Testis (tissue), 3 donors: ENCODE results near the gene DNAJC4. TPM values are rescaled to one million over a fixed set of nuclear protein-coding genes. Genes with fewer than 3 reads are reported as not detected.

ENCODE experiments used
- DNase-seq: peaks from one replicate; pipeline ENCODE4 v3.0.0-alpha.2; 2019
- H3K27ac ChIP-seq, 2 donors: fragments of 200-600 bp; sonication (generic); one replicate each; pipeline ENCODE4 v1.5.1; 2019
- H3K27me3 ChIP-seq: fragments of 200-600 bp; sonication (generic); one replicate; pipeline ENCODE4 v1.5.1; 2019
- H3K36me3 ChIP-seq: fragments of 200-600 bp; sonication (generic); one replicate; pipeline ENCODE4 v1.5.1; 2017; ENCODE audit warnings: low read depth; ENCODE audit errors: missing control alignments
- H3K4me1 ChIP-seq: fragments of 200-600 bp; sonication (generic); one replicate; pipeline ENCODE4 v1.5.1; 2019
- H3K4me3 ChIP-seq, 2 donors: fragments of 200-600 bp; sonication (generic); one replicate each; pipeline ENCODE4 v1.5.1; 2017 to 2019
- H3K9me3 ChIP-seq: fragments of 200-600 bp; sonication (generic); one replicate; pipeline ENCODE4 v1.5.1; 2017
- CTCF ChIP-seq, 3 experiments: fragments of 450-650 bp in 2 of 3; fragments of 200-600 bp in 1 of 3; sonication (generic) in 1 of 3; IDR thresholded peaks; one replicate each; pipeline ENCODE4 v1.5.1; 2016 to 2019; ENCODE audit warnings: antibody characterized with exemption in 3 of 3, mild to moderate bottlenecking in 2 of 3, moderate library complexity in 1 of 3
- POLR2A ChIP-seq: fragments of 450-650 bp; IDR thresholded peaks from one replicate; pipeline ENCODE4 v1.6.1; 2017; ENCODE audit warnings: antibody characterized with exemption, mild to moderate bottlenecking, moderate library complexity
- WGBS, 2 donors: methylation state at CpG; one replicate each; pipeline ENCODE4 v1.1.5; 2018; 5-methylcytosine and 5-hydroxymethylcytosine counted together
- intact Hi-C: fragments of 100-400 bp; cut with DNase I; formaldehyde crosslinking; loops from one replicate; pipeline ENCODE4 v1.15.1; 2023; ENCODE audit warnings: low total_unique reads
- polyA plus RNA-seq: library from polyadenylated mRNA; stranded (reverse); fragments of 350-450 nt; fragmentation: Illumina TruSeq; extraction: RNeasy Lipid Tissue Mini Kit (QIAGEN cat#74804); gene quantifications from one replicate; pipeline ENCODE4 v1.2.3, GENCODE V29; 2014; ENCODE audit warnings: low read depth, low replicate concordance; ENCODE audit not compliant: insufficient read depth
- total RNA-seq, 2 donors: library from RNA; depleted of rRNA; stranded (reverse); fragments of >200 nt; gene quantifications; one replicate each; pipeline ENCODE4 v1.2.3, GENCODE V29; 2016

The DNAJC4 gene
- total and polyA plus RNA-seq, 3 donors from 2014 or later, result 105 to 303 (median 254) TPM

GRCh38 chr11:64251016-64251752 is 20.8 kb downstream of the DNAJC4 start, which contains the start of gene PLCB3:
Gene PLCB3, plus strand, starts transcription at chr11:64251530. Its CDS starts 120 bp downstream, at chr11:64251650.
- TF ChIP-seq POLR2A (no peak), CTCF (IDR thresholded peaks at IDR 0.05) (peak; percentile 86 to 93 (median 87))
- no peaks in the 10 kb centered on the region for H3K27me3 ChIP-seq
- H3K4me3 ChIP-seq, result peak within 1 kb of the TSS; percentile 83 to 84
- WGBS, 2 donors, result 0 to 1% methylated on average over 3 to 63 of the region's 75 CpGs
- intact Hi-C loops, result no loop called here
- H3K27ac ChIP-seq, result peak within 1 kb of the TSS; percentile 72
- H3K36me3 ChIP-seq, result no peaks in the 10 kb centered on the region
- H3K4me1 ChIP-seq, result peaks cover 30% of the 10 kb centered on the region
- peak; percentile 69 for DNase-seq
- no peaks in the 10 kb centered on the region for H3K9me3 ChIP-seq

- peak overlapping the region; percentile 83 to 84 for H3K4me3 ChIP-seq
- 0% methylated on average over 13 to 18 of the region's 18 CpGs for WGBS, 2 donors
- DNase-seq, result no peak
- H3K27ac ChIP-seq, result peak overlapping the region; percentile 72
- no peaks in the 10 kb centered on the region for H3K36me3 ChIP-seq
- peaks cover 30% of the 10 kb centered on the region for H3K4me1 ChIP-seq
- TF ChIP-seq POLR2A (no peak), CTCF (IDR thresholded peaks at IDR 0.05) (no peak)
- intact Hi-C loops, result no loop called here
- no peaks in the 10 kb centered on the region for H3K27me3 ChIP-seq
- no peaks in the 10 kb centered on the region for H3K9me3 ChIP-seq
These were observed 21.3 kb downstream of the DNAJC4 start for GRCh38 chr11:64251753-64252002.

- Histone ChIP-seq H3K36me3 (no peaks in the 10 kb centered on the region), H3K27ac (peak overlapping the region; percentile 72), H3K27me3 (no peaks in the 10 kb centered on the region), H3K4me3 (peak overlapping the region; percentile 83 to 84), H3K4me1 (peaks cover 30% of the 10 kb centered on the region), H3K9me3 (no peaks in the 10 kb centered on the region)
- intact Hi-C loops, result no loop called here
- peak; percentile 46 for DNase-seq
- 3 to 4% methylated on average over 12 to 23 of the region's 23 CpGs for WGBS, 2 donors
- TF ChIP-seq POLR2A (no peak), CTCF (IDR thresholded peaks at IDR 0.05) (peak in 2 of 3 experiments; percentile 10 to 22)
These were observed 21.9 kb downstream of the DNAJC4 start for GRCh38 chr11:64252003-64252872.

- peak overlapping the region in 1 of 2 donors; percentile 72 for H3K27ac ChIP-seq
- 79% methylated on average over 8 of the region's 8 CpGs for WGBS, 2 donors
- H3K4me1 ChIP-seq, result peaks cover 22% of the 10 kb centered on the region
- H3K36me3 ChIP-seq, result no peaks in the 10 kb centered on the region
- TF ChIP-seq CTCF (IDR thresholded peaks at IDR 0.05) (no peak), POLR2A (no peak)
- no peak overlapping the region for H3K4me3 ChIP-seq
- intact Hi-C loops, result no loop called here
- H3K9me3 ChIP-seq, result no peaks in the 10 kb centered on the region
- H3K27me3 ChIP-seq, result no peaks in the 10 kb centered on the region
- no peak for DNase-seq
These were observed 22.7 kb downstream of the DNAJC4 start for GRCh38 chr11:64253043-64253442.
